Activated naive CD8-positive, alpha-beta T cell (primary cell): ENCODE measurements around the gene SEC14L5.

Experiments used
- H3K27ac Mint-ChIP-seq: one replicate; pipeline ENCODE4 v1.8.0; 2021; ENCODE audit warnings: mixed read lengths
- H3K27me3 Mint-ChIP-seq: one replicate; pipeline ENCODE4 v1.8.0; 2021; ENCODE audit warnings: mixed read lengths
- H3K36me3 Mint-ChIP-seq: one replicate; pipeline ENCODE4 v1.8.0; 2021; ENCODE audit warnings: mixed read lengths
- H3K4me1 Mint-ChIP-seq: one replicate; pipeline ENCODE4 v1.8.0; 2021; ENCODE audit warnings: low read depth, mixed read lengths
- H3K4me3 Mint-ChIP-seq: one replicate; pipeline ENCODE4 v1.8.0; 2021; ENCODE audit warnings: mild to moderate bottlenecking, mixed read lengths
- H3K9me3 Mint-ChIP-seq: one replicate; pipeline ENCODE4 v1.8.0; 2021; ENCODE audit warnings: low read depth, mixed read lengths

SEC14L5 gene

DNA sequence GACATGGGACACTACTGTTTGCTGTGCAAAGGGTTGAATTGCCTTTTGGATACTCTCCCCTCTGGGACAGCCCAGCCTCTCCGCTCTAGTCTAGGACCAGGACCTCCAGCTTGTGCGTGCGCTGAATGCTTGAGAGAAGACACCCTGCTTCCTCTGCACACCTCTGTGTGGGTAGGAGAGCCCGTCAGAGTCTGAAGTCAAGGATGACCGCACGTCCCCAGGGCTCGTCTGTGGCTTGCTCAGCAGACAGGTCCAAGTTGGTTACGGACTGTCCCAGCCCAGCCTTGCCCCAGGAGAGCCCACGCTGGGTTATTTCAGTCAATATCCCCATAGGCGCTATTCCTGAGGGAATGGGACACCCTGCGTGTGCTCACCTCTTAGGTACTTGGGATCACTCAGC is 103.9 kb downstream of the SEC14L5 start:
- Mint-ChIP-seq H3K4me1 (no peaks in the 10 kb centered on the region), H3K36me3 (no peaks in the 10 kb centered on the region), H3K9me3 (no peaks in the 10 kb centered on the region), H3K27me3 (no peaks in the 10 kb centered on the region), H3K4me3 (no peak overlapping the region), H3K27ac (no peak overlapping the region)

GRCh38 chr16:5062790-5063765 is 104.9 kb downstream of the SEC14L5 start:
- Mint-ChIP-seq H3K27ac (no peak overlapping the region), H3K9me3 (no peaks in the 10 kb centered on the region), H3K36me3 (no peaks in the 10 kb centered on the region), H3K4me3 (no peak overlapping the region), H3K27me3 (no peaks in the 10 kb centered on the region), H3K4me1 (no peaks in the 10 kb centered on the region)

DNA sequence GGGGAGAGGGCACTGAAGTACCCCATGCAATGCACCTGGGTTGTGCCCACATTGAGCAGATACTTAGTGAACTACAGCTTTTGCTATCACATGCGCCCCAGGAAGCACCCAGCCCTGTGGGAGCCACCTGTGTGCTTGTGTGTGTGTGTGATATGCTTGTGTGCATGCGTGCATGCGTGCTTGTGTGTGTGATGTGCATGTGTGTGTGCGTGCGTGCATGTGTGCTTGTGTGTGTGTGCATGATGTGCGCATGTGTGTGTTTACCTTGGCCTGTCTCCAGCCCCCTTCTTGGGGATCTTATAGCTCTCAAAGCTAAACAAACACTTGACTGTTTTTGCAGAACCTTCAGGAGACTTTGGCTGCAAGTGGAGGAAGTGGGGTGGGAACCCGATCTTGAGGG is 106.8 kb downstream of the SEC14L5 start:
- Mint-ChIP-seq H3K27me3 (no peaks in the 10 kb centered on the region), H3K27ac (no peak overlapping the region), H3K9me3 (no peaks in the 10 kb centered on the region), H3K4me3 (no peak overlapping the region), H3K4me1 (no peaks in the 10 kb centered on the region), H3K36me3 (no peaks in the 10 kb centered on the region)

DNA sequence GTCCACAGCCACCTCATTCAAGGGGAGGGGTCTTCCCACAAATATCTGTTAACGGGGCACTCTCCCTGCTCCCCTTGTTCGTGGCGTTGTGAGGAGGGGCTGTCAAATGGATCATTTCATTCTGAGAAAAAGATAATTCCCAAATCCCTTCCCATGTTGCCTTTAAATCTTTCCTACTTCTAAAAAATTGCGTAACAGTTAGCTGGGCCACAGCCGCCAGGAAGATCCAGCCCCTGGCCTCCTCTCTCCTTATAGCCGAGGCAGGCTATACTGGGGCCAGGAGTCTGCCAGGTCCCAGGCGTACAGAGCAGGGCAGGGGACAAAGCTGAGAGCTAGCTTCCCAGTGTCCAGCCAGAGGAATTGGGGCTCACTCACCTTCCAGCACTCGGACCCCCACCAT is 107.2 kb downstream of the SEC14L5 start:
- Mint-ChIP-seq H3K27ac (no peak overlapping the region), H3K9me3 (no peaks in the 10 kb centered on the region), H3K27me3 (no peaks in the 10 kb centered on the region), H3K36me3 (no peaks in the 10 kb centered on the region), H3K4me1 (no peaks in the 10 kb centered on the region), H3K4me3 (no peak overlapping the region)

DNA sequence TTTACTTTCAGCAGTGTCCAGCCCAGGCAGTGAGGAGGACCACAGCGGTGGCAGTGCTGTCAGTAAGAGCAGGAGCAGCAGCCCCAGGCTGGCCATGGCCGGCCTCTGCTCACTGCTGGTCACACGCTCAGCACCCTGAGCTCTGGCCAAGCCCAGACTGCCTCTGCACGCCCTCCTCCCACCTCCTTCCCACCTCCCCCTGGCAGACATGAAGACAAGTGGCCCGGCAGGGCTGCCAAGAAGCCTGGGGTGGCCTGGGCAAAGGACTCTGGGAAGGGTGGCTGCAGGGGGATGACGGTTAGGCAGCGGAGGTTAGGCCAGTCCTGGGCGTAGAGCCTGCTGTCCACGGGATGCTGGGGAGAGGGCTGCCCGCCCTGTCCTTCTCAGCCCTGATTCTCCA is 107.7 kb downstream of the SEC14L5 start, which contains the start of gene C16orf89:
Gene C16orf89 (minus strand): TSS at position 144 of the 400 bp plus-strand sequence. CDS start 48 bp downstream, at position 96.
- H3K27me3 Mint-ChIP-seq = no peaks in the 10 kb centered on the region
- no peak within 1 kb of the TSS for H3K27ac Mint-ChIP-seq
- peaks cover under 1% of the 10 kb centered on the region for H3K4me1 Mint-ChIP-seq
- no peaks in the 10 kb centered on the region for H3K9me3 Mint-ChIP-seq
- H3K36me3 Mint-ChIP-seq = no peaks in the 10 kb centered on the region
- no peak within 1 kb of the TSS for H3K4me3 Mint-ChIP-seq

DNA sequence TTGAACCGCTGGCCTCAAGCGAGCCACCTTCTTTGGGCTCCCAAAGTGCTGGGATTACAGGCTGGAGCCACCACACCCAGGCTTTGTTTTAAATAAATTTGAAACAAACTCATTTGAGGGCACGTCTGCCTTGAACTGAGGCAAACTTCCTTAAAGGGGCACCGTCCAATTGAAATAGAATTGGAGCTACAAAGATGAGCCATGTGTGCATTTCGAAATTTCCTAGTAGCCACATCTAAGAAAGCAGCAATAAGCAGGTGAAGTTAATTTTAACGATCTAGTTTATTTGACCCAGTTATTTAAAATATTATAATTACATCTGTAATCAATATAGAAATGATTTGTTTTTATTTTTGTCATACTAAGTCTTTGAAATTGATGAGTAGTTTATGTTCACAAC is 108.4 kb downstream of the SEC14L5 start:
- peaks cover 7% of the 10 kb centered on the region for H3K4me1 Mint-ChIP-seq
- H3K27ac Mint-ChIP-seq = no peak overlapping the region
- no peak overlapping the region for H3K4me3 Mint-ChIP-seq

More for the DNA sequence above, 108.4 kb downstream of the SEC14L5 start:
- Mint-ChIP-seq H3K36me3 (no peaks in the 10 kb centered on the region), H3K27me3 (no peaks in the 10 kb centered on the region), H3K9me3 (no peaks in the 10 kb centered on the region)
